ENCODE measurements around the gene AP3M1.

Gene AP3M1

GRCh38 chr10:74145133-74145532 is 5.5 kb downstream of the AP3M1 start (continued):
- TF ChIP-seq BCL6B (tag by site-specific recombination; IDR thresholded peaks at IDR 0.05) (peak; percentile 100), ZNF37A (tag by site-specific recombination; IDR thresholded peaks at IDR 0.05) (no peak), ZNF639 (tag by site-specific recombination; IDR thresholded peaks at IDR 0.05) (no peak), ZFHX2 (tag by site-specific recombination; conservative IDR thresholded peaks at IDR 0.05) (no peak), BCL11B (tag by site-specific recombination; IDR thresholded peaks at IDR 0.05; ENCODE audit: low read depth) (0 out of 2 replicates have a peak, but pooled peaks have one; percentile 27), KLF10 (tag by site-specific recombination; IDR thresholded peaks at IDR 0.05) (peak; percentile 32; the same call in 1 of the 2 replicates), ZNF549 (tag by site-specific recombination; IDR thresholded peaks at IDR 0.05) (no peak), ZNF660 (tag by site-specific recombination; IDR thresholded peaks at IDR 0.05) (0 out of 2 replicates have a peak, but pooled peaks have one; percentile 34), OSR2 (tag by site-specific recombination; IDR thresholded peaks at IDR 0.05) (peak; percentile 63), ZNF341 (tag by site-specific recombination; IDR thresholded peaks at IDR 0.05; ENCODE audit: low read depth) (no peak), ZNF76 (tag by site-specific recombination; IDR thresholded peaks at IDR 0.05; ENCODE audit: borderline replicate concordance, low read depth) (no peak), KLF9 (tag by site-specific recombination; IDR thresholded peaks at IDR 0.05; ENCODE audit: low read depth) (no peak), GFI1B (tag by site-specific recombination; IDR thresholded peaks at IDR 0.05) (peak; percentile 88), ZNF600 (tag by site-specific recombination; IDR thresholded peaks at IDR 0.05) (peak; percentile 64), ZNF155 (tag by site-specific recombination; IDR thresholded peaks at IDR 0.05) (no peak), ZNF658 (tag by site-specific recombination; IDR thresholded peaks at IDR 0.05) (no peak), WT1 (tag by site-specific recombination; IDR thresholded peaks at IDR 0.05) (peak; percentile 63; the same call in 1 of the 2 replicates), ZNF211 (tag by site-specific recombination; IDR thresholded peaks at IDR 0.05; ENCODE audit: low read depth) (no peak), EGR2 (tag by site-specific recombination; IDR thresholded peaks at IDR 0.05; ENCODE audit: low read depth) (no peak), ZNF132 (tag by site-specific recombination; IDR thresholded peaks at IDR 0.05; ENCODE audit: borderline replicate concordance) (no peak), SP2 (tag by site-specific recombination; IDR thresholded peaks at IDR 0.05) (0 out of 2 replicates have a peak, but pooled peaks have one; percentile 8), ZFP3 (tag by site-specific recombination; IDR thresholded peaks at IDR 0.05; ENCODE audit: low read depth) (no peak), HOXD13 (CRISPR knock-in tag; IDR thresholded peaks at IDR 0.05; ENCODE audit: borderline replicate concordance) (no peak), ZNF157 (tag by site-specific recombination; IDR thresholded peaks at IDR 0.05) (no peak), ZNF24 (tag by site-specific recombination; IDR thresholded peaks at IDR 0.05) (0 out of 2 replicates have a peak, but pooled peaks have one; percentile 43), FEZF1 (tag by site-specific recombination; IDR thresholded peaks at IDR 0.05) (peak; percentile 49; the same call in 1 of the 2 replicates), TCF7L2 (IDR thresholded peaks at IDR 0.05; ENCODE audit: borderline replicate concordance, low read depth, low read length) (peak; percentile 51; the same call in 1 of the 2 replicates)
- TF ChIP-seq, protein P1, sequence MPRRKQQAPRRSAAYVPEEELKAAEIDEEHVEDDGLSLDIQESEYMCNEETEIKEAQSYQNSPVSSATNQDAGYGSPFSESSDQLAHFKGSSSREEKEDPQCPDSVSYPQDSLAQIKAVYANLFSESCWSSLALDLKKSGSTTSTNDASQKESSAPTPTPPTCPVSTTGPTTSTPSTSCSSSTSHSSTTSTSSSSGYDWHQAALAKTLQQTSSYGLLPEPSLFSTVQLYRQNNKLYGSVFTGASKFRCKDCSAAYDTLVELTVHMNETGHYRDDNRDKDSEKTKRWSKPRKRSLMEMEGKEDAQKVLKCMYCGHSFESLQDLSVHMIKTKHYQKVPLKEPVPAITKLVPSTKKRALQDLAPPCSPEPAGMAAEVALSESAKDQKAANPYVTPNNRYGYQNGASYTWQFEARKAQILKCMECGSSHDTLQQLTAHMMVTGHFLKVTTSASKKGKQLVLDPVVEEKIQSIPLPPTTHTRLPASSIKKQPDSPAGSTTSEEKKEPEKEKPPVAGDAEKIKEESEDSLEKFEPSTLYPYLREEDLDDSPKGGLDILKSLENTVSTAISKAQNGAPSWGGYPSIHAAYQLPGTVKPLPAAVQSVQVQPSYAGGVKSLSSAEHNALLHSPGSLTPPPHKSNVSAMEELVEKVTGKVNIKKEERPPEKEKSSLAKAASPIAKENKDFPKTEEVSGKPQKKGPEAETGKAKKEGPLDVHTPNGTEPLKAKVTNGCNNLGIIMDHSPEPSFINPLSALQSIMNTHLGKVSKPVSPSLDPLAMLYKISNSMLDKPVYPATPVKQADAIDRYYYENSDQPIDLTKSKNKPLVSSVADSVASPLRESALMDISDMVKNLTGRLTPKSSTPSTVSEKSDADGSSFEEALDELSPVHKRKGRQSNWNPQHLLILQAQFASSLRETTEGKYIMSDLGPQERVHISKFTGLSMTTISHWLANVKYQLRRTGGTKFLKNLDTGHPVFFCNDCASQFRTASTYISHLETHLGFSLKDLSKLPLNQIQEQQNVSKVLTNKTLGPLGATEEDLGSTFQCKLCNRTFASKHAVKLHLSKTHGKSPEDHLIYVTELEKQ (tag by site-specific recombination; IDR thresholded peaks at IDR 0.05; ENCODE audit: borderline replicate concordance): peak; percentile 70; the same call in 1 of the 2 replicates
- TF ChIP-seq, protein P2, sequence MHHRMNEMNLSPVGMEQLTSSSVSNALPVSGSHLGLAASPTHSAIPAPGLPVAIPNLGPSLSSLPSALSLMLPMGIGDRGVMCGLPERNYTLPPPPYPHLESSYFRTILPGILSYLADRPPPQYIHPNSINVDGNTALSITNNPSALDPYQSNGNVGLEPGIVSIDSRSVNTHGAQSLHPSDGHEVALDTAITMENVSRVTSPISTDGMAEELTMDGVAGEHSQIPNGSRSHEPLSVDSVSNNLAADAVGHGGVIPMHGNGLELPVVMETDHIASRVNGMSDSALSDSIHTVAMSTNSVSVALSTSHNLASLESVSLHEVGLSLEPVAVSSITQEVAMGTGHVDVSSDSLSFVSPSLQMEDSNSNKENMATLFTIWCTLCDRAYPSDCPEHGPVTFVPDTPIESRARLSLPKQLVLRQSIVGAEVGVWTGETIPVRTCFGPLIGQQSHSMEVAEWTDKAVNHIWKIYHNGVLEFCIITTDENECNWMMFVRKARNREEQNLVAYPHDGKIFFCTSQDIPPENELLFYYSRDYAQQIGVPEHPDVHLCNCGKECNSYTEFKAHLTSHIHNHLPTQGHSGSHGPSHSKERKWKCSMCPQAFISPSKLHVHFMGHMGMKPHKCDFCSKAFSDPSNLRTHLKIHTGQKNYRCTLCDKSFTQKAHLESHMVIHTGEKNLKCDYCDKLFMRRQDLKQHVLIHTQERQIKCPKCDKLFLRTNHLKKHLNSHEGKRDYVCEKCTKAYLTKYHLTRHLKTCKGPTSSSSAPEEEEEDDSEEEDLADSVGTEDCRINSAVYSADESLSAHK (tag by site-specific recombination; IDR thresholded peaks at IDR 0.05): peak; percentile 35; the same call in 1 of the 2 replicates
- TF ChIP-seq, protein P3, sequence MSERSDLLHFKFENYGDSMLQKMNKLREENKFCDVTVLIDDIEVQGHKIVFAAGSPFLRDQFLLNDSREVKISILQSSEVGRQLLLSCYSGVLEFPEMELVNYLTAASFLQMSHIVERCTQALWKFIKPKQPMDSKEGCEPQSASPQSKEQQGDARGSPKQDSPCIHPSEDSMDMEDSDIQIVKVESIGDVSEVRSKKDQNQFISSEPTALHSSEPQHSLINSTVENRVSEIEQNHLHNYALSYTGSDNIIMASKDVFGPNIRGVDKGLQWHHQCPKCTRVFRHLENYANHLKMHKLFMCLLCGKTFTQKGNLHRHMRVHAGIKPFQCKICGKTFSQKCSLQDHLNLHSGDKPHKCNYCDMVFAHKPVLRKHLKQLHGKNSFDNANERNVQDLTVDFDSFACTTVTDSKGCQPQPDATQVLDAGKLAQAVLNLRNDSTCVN (tag by site-specific recombination; optimal IDR thresholded peaks at IDR 0.05): no peak
- TF ChIP-seq, protein P4, sequence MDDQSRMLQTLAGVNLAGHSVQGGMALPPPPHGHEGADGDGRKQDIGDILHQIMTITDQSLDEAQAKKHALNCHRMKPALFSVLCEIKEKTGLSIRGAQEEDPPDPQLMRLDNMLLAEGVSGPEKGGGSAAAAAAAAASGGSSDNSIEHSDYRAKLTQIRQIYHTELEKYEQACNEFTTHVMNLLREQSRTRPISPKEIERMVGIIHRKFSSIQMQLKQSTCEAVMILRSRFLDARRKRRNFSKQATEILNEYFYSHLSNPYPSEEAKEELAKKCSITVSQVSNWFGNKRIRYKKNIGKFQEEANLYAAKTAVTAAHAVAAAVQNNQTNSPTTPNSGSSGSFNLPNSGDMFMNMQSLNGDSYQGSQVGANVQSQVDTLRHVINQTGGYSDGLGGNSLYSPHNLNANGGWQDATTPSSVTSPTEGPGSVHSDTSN (CRISPR knock-in tag; IDR thresholded peaks at IDR 0.05): no peak
